Endothelial cell of umbilical vein (primary cell): ENCODE results near the gene ATP8A2. TPM values are rescaled to one million over a fixed set of nuclear protein-coding genes. Genes with fewer than 3 reads are reported as not detected.

ENCODE experiments used
- BruUV-seq: library from RNA; stranded (reverse); fragments of 400-500 nt; replicated peaks from 2 replicates; lab custom pipeline; 2021; lab: Mats Ljungman, UMichigan
- CTCF ChIA-PET: fragments of 300-600, 350-600 bp; sonication (Branson Sonifier 250); formaldehyde crosslinking; loops from one replicate; lab custom pipeline; 2021; ENCODE audit warnings: antibody characterized with exemption, inconsistent platforms; lab: Charles Lee
- POLR2A ChIA-PET: fragments of 300-600, 350-600 bp; sonication (Branson Sonifier 250); formaldehyde crosslinking; loops from one replicate; lab custom pipeline; 2021; ENCODE audit warnings: antibody characterized with exemption, inconsistent platforms; lab: Charles Lee
- DNase-seq: peaks from one replicate; pipeline ENCODE4 v3.0.0-alpha.2; 2011; ENCODE audit warnings: low read depth, low spot score
- FAIRE-seq: peaks from 2 replicates; lab custom pipeline; 2011; peaks lifted over from hg19 to GRCh38; lab: Jason Lieb, UNC
- H2AFZ ChIP-seq: 2 replicates; pipeline ENCODE4 v1.6.0; 2012; ENCODE audit warnings: low read depth, low read length, control low read depth, inconsistent platforms
- H3K27ac ChIP-seq: 2 replicates; pipeline ENCODE4 v1.5.1; 2011; ENCODE audit warnings: low read depth, mild to moderate bottlenecking, control low read depth, low read length, moderate library complexity; ENCODE audit not compliant: insufficient read depth
- H3K27me3 ChIP-seq, 2 experiments: 2 replicates each; pipeline versions ENCODE4 v1.6.0 to v1.6.1; 2011; ENCODE audit warnings: low read length in 2 of 2, mixed read lengths in 1 of 2; ENCODE audit not compliant: control insufficient read depth in 2 of 2, insufficient read depth in 2 of 2
- H3K36me3 ChIP-seq, 2 experiments: 2 replicates in 1 of 2; 3 replicates in 1 of 2; pipeline ENCODE4 v1.5.1; 2011; ENCODE audit warnings: low read length in 2 of 2, mild to moderate bottlenecking in 1 of 2, moderate library complexity in 1 of 2; ENCODE audit not compliant: control insufficient read depth in 2 of 2, insufficient read depth in 2 of 2; ENCODE audit errors: extremely low read depth in 1 of 2
- H3K4me1 ChIP-seq: 3 replicates; pipeline ENCODE4 v1.5.1; 2011; ENCODE audit warnings: mild to moderate bottlenecking, low read length; ENCODE audit not compliant: control insufficient read depth, insufficient read depth; ENCODE audit errors: extremely low read depth
- H3K4me2 ChIP-seq: 2 replicates; pipeline ENCODE4 v1.6.1; 2011; ENCODE audit warnings: low read length, control low read depth, mixed read lengths; ENCODE audit not compliant: insufficient read depth
- H3K4me3 ChIP-seq, 3 experiments: fragments of 200-600 bp in 1 of 3; sonication (generic), shearing (Covaris generic) in 1 of 3; replicated peaks in 1 of 3; 2 replicates each; pipeline ENCODE4 v1.5.1; 2011 to 2016; ENCODE audit warnings: control low read depth in 3 of 3, low read length in 3 of 3, mild to moderate bottlenecking in 2 of 3, inconsistent platforms in 1 of 3, low read depth in 1 of 3, moderate library complexity in 1 of 3; ENCODE audit not compliant: insufficient read depth in 1 of 3
- H3K79me2 ChIP-seq: 2 replicates; pipeline ENCODE4 v1.6.0; 2012; ENCODE audit warnings: low read length, inconsistent platforms; ENCODE audit not compliant: control insufficient read depth, insufficient read depth
- H3K9ac ChIP-seq: replicated peaks from 2 replicates; pipeline ENCODE3; 2011; ENCODE audit warnings: low read length, control low read depth; ENCODE audit not compliant: insufficient read depth; ENCODE audit errors: extremely low read depth
- H3K9me1 ChIP-seq: replicated peaks from 3 replicates; pipeline ENCODE4 v1.6.0; 2011; ENCODE audit warnings: mild to moderate bottlenecking, low read length; ENCODE audit not compliant: control insufficient read depth, insufficient read depth; ENCODE audit errors: extremely low read depth
- H3K9me3 ChIP-seq: replicated peaks from 2 replicates; pipeline ENCODE4 v1.5.1; 2012; ENCODE audit warnings: low read length, inconsistent platforms; ENCODE audit not compliant: control insufficient read depth, insufficient read depth
- H4K20me1 ChIP-seq: replicated peaks from 2 replicates; pipeline ENCODE3; 2011; ENCODE audit warnings: mild to moderate bottlenecking, low read length; ENCODE audit not compliant: control insufficient read depth, insufficient read depth; ENCODE audit errors: extremely low read depth
- EZH2 ChIP-seq: IDR thresholded peaks from 2 replicates; pipeline ENCODE4 v1.6.1; 2012; ENCODE audit warnings: borderline replicate concordance, low read depth, mild to moderate bottlenecking, moderate library complexity, low read length, inconsistent platforms; ENCODE audit not compliant: severe bottlenecking
- FOS ChIP-seq: IDR thresholded peaks from 2 replicates; pipeline ENCODE4 v1.6.1; 2011; ENCODE audit warnings: mild to moderate bottlenecking, low read length, moderate library complexity, borderline replicate concordance; ENCODE audit not compliant: insufficient read depth
- GATA2 ChIP-seq: IDR thresholded peaks from 2 replicates; pipeline ENCODE4 v1.7.0; 2011; ENCODE audit warnings: low read depth, mild to moderate bottlenecking, moderate library complexity, mixed read lengths, low read length; ENCODE audit not compliant: insufficient read length, insufficient read depth
- JUN ChIP-seq: IDR thresholded peaks from 2 replicates; pipeline ENCODE4 v1.6.1; 2011; ENCODE audit warnings: borderline replicate concordance, low read depth; ENCODE audit not compliant: insufficient read length, insufficient read depth
- MYC ChIP-seq: IDR thresholded peaks from one replicate; pipeline ENCODE4 v1.6.1; 2011; ENCODE audit warnings: mild to moderate bottlenecking, low read depth, low read length
- POLR2A ChIP-seq: IDR thresholded peaks from 2 replicates; pipeline ENCODE4 v1.6.1; 2012; ENCODE audit warnings: low read depth, mild to moderate bottlenecking, control low read depth, low read length
- dilution Hi-C: fragments of 300-500 bp; cut with MboI; formaldehyde crosslinking; loops from one replicate; pipeline ENCODE4 v1.15.0; 2019; ENCODE audit warnings: low sequenced_read_pairs; ENCODE audit not compliant: extremely low pct_ligation_motif_present
- intact Hi-C: fragments of 100-400 bp; cut with micrococcal nuclease; formaldehyde crosslinking; loops from one replicate; pipeline ENCODE4 v1.10.0; 2022
- polyA plus RNA-seq, 4 experiments: library from polyadenylated mRNA; depleted of rRNA in 3 of 4; stranded (reverse) in 3 of 4; unstranded in 1 of 4; fragments of >200 nt; gene quantifications; 2 replicates each; pipeline versions ENCODE4 v1.2.1 to v1.2.3, GENCODE V29; 2011 to 2012; ENCODE audit warnings: missing spikeins in 1 of 4
- total RNA-seq: library from RNA; stranded (reverse); gene quantifications from 2 replicates; pipeline ENCODE4 v1.2.3, GENCODE V29; 2021
- TF ChIP-seq, protein P1 (sequence below), 2 donors: IDR thresholded peaks; 1 replicate in 1 of 2; 2 replicates in 1 of 2; pipeline ENCODE4 v1.5.1; 2011; ENCODE audit warnings: low read length in 2 of 2, mild to moderate bottlenecking in 2 of 2, moderate library complexity in 2 of 2, control low read depth in 1 of 2, inconsistent platforms in 1 of 2, low read depth in 1 of 2; ENCODE audit not compliant: insufficient read depth in 1 of 2; ENCODE audit errors: extremely low read depth in 1 of 2

Gene ATP8A2
- total and polyA plus RNA-seq, 2 donors (not counting 3 experiments of a cell fraction or from before 2014, with no cell fraction given): 0.11 to 0.49 TPM

DNA sequence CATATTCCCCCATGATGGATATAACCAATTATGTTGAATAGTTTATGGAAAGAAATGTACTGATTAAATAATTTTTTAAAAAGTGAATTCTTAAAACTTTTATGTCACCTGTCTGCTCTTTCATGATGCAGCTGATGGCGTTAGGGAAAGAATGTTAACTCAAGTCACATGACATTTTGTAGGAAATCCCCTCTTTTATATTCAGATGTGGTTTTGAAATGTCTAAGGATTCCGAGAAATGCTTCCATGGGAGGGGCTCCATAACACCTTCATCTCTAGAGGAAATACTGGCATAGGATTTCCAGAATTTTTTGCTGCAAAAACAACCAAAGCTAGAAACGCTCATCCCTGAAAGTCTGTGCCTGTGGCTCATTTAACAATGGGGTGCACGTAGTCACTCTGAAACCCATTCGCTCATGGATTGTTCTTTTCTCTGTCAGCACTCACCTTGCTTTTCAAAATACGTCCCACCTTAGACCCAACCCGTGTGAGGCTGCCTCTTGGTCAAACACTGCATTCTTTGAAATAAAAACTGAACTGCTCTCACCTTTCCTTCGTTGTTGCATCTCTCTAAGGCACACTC is 391.1 kb downstream of the ATP8A2 start:
- intact Hi-C loops (no loop called here), dilution Hi-C loops (no loop called here)
- FAIRE-seq: no peak
- ChIA-PET POLR2A (no interaction called here), CTCF (interaction anchor here (1.5 kb wide), 1 partner anchor 37 kb away, joined by 4 read pairs; no protein-coding TSS in a partner anchor)
- BruUV-seq: no TSS peak
- no peaks in the 10 kb centered on the region for H3K27me3 ChIP-seq
- H3K27ac ChIP-seq: no peak overlapping the region
- no peaks in the 10 kb centered on the region for H3K4me1 ChIP-seq
- H3K36me3 ChIP-seq: no peaks in the 10 kb centered on the region
- H3K4me3 ChIP-seq: no peak overlapping the region
- no peak for DNase-seq
- no peaks in the 10 kb centered on the region for H3K9me3 ChIP-seq
- no peak overlapping the region for H2AFZ ChIP-seq
- H3K79me2 ChIP-seq: no peaks in the 10 kb centered on the region
- no peaks in the 10 kb centered on the region for H4K20me1 ChIP-seq
- H3K9ac ChIP-seq: no peak overlapping the region
- no peak overlapping the region for H3K4me2 ChIP-seq
- TF ChIP-seq EZH2 (no peak), FOS (no peak)
- H3K9me1 ChIP-seq: no peaks in the 10 kb centered on the region

DNA sequence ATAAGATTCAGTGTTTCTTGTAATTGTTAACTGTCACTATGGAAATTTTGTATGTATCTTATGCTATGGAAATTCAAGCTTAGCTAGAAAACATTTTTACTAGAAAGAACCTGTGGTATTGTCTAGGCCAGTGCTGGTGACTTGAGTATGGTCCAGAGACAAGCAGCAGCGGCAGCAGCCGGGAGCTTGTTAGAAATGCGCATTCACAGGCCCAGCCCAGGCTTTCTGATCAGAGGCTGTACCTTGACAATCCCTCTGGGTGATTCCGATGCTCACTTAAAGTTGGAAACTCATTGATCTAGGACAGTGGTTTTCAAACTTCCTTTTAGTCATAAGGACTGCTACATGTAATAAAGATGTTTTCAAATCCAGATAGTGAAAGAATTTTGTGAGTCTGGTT is 392.6 kb downstream of the ATP8A2 start:
- FAIRE-seq (no peak), DNase-seq (no peak)
- H3K27me3 ChIP-seq: no peaks in the 10 kb centered on the region
- H3K4me1 ChIP-seq: no peaks in the 10 kb centered on the region
- dilution Hi-C loops: no loop called here
- H3K9ac ChIP-seq: no peak overlapping the region
- no peak overlapping the region for H3K4me3 ChIP-seq
- no peak for TF ChIP-seq JUN
- TF ChIP-seq FOS: no peak
- no peak for TF ChIP-seq MYC
- TF ChIP-seq, protein P1, sequence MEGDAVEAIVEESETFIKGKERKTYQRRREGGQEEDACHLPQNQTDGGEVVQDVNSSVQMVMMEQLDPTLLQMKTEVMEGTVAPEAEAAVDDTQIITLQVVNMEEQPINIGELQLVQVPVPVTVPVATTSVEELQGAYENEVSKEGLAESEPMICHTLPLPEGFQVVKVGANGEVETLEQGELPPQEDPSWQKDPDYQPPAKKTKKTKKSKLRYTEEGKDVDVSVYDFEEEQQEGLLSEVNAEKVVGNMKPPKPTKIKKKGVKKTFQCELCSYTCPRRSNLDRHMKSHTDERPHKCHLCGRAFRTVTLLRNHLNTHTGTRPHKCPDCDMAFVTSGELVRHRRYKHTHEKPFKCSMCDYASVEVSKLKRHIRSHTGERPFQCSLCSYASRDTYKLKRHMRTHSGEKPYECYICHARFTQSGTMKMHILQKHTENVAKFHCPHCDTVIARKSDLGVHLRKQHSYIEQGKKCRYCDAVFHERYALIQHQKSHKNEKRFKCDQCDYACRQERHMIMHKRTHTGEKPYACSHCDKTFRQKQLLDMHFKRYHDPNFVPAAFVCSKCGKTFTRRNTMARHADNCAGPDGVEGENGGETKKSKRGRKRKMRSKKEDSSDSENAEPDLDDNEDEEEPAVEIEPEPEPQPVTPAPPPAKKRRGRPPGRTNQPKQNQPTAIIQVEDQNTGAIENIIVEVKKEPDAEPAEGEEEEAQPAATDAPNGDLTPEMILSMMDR (IDR thresholded peaks at IDR 0.05; ENCODE audit: extremely low read depth in 1 of 2, insufficient read depth in 1 of 2, low read depth in 1 of 2, low read length in 2 of 2): no peak
- TF ChIP-seq POLR2A: no peak
- TF ChIP-seq GATA2: no peak
- no peak for TF ChIP-seq EZH2
- no peak overlapping the region for H3K4me2 ChIP-seq
- no peak overlapping the region for H3K27ac ChIP-seq
- H4K20me1 ChIP-seq: no peaks in the 10 kb centered on the region
- H3K9me1 ChIP-seq: no peaks in the 10 kb centered on the region
- intact Hi-C loops: no loop called here
- H2AFZ ChIP-seq: no peak overlapping the region
- POLR2A ChIA-PET: no interaction called here
- BruUV-seq: no TSS peak
- H3K79me2 ChIP-seq: no peaks in the 10 kb centered on the region
- H3K36me3 ChIP-seq: no peaks in the 10 kb centered on the region
- CTCF ChIA-PET: no interaction called here
- H3K9me3 ChIP-seq: no peaks in the 10 kb centered on the region
